ENCODE data around the gene CYP24A1. TPM values are rescaled to one million over a fixed set of nuclear protein-coding genes. Genes with fewer than 3 reads are reported as not detected.

CYP24A1 gene
- total and polyA plus RNA-seq, 2 of the 13 experiments (the other 11 are each of a cell fraction or from before 2014, with no cell fraction given), result 9.4 to 32.7 TPM

- TF ChIP-seq SP4 (CRISPR knock-in tag; IDR thresholded peaks at IDR 0.05) (peak; percentile 59), ATF2 (CRISPR knock-in tag; IDR thresholded peaks at IDR 0.05) (peak; percentile 94; the same call in 1 of the 2 replicates), REXO4 (CRISPR knock-in tag; IDR thresholded peaks at IDR 0.05; ENCODE audit: borderline replicate concordance) (no peak), ZNF552 (CRISPR knock-in tag; IDR thresholded peaks at IDR 0.05; ENCODE audit: borderline replicate concordance) (peak; percentile 80; the same call in 1 of the 2 replicates), CEBPB (IDR thresholded peaks at IDR 0.05; ENCODE audit: borderline replicate concordance, low read depth, low read length) (peak; percentile 87), TARDBP (CRISPR knock-in tag; IDR thresholded peaks at IDR 0.05) (peak; percentile 96), TEF (CRISPR knock-in tag; IDR thresholded peaks at IDR 0.05) (no peak; the same call in 1 of the 2 replicates), ZBTB38 (CRISPR knock-in tag; IDR thresholded peaks at IDR 0.05) (peak; percentile 86), SIN3B (IDR thresholded peaks at IDR 0.05; ENCODE audit: low read length) (peak; percentile 72), HNRNPLL (IDR thresholded peaks at IDR 0.05; ENCODE audit: low read depth, low read length, poor library complexity, severe bottlenecking) (no peak), ZNF563 (CRISPR knock-in tag; IDR thresholded peaks at IDR 0.05) (no peak; the same call in 1 of the 2 replicates), CTCF (CRISPR knock-in tag; IDR thresholded peaks at IDR 0.05) (peak; percentile 44; the same call in 1 of the 2 replicates), HNF1A (IDR thresholded peaks at IDR 0.05; ENCODE audit: low read depth) (peak; percentile 89), HNF1A (CRISPR knock-in tag; IDR thresholded peaks at IDR 0.05; ENCODE audit: borderline replicate concordance) (peak; percentile 97), PAF1 (CRISPR knock-in tag; IDR thresholded peaks at IDR 0.05) (no peak), ZFP41 (CRISPR knock-in tag; IDR thresholded peaks at IDR 0.05; ENCODE audit: borderline replicate concordance) (no peak; the same call in 1 of the 2 replicates), JARID2 (CRISPR knock-in tag; IDR thresholded peaks at IDR 0.05; ENCODE audit: insufficient replicate concordance) (peak; percentile 29), GMEB1 (CRISPR knock-in tag; IDR thresholded peaks at IDR 0.05; ENCODE audit: borderline replicate concordance) (no peak), ATF7-NPFF (CRISPR knock-in tag; IDR thresholded peaks at IDR 0.05; ENCODE audit: low read depth) (peak; percentile 52), KDM4B (CRISPR knock-in tag; IDR thresholded peaks at IDR 0.05) (peak; percentile 91)
These were observed 50.1 kb downstream of the CYP24A1 start (continued) for GRCh38 chr20:54123587-54124180.
